ENCODE measurements around the gene RGS9.
"Not testable (repeated sequence)": the region's sequence is repeated elsewhere in the genome, so short reads cannot be mapped to it uniquely, and the experiment has no call there.

RGS9 gene

DNA sequence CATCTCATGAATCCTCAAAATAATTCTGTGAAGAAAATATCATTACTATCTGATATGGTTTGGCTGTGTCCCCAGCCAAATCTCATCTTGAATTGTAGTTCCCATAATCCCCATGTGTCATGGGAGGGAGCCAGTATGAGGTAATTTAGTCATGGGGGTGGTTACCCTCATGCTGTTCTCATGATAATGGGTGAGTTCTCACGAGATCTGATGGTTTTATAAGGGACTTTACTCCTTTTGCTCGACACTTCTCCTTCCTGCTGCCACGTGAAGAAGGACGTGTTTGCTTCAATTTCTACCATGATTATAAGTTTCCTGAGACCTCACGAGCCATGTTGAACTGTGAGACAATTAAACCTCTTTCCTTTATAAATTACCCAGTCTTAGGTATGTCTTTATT, 20.7 kb upstream of the RGS9 start:
- DNase-seq: not testable (repeated sequence)

DNA sequence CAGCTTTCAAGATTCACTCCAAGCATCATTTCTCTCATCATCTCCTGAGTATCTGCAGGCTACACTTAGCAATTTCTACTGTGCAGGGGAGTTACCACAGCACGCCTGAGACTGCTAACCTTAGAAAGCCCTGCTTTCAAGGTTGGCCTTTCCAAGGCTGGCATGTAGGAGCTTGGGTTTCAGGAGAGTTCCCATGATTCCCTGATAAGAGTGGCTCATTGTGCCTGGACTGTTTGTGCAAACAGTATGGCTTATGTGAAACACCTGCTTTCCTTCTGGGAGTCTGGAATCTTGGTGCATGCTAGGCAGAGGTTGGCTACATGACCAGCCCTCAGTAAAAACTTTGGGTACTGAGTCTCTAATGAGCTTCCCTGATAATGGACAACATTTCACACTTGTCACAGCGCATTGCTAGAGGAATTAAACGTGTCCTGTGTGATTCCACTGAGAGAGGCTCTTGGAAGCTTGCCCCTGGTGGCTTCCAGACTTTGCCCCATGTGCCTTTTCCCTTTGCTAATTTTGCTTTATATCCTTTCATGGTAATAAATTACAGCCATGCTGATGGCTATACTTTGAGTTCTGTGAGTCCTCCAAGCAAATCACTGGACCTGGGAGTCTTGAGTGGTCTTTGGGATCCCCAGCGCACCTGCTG, 19.7 kb upstream of the RGS9 start:
- no peak for DNase-seq

DNA sequence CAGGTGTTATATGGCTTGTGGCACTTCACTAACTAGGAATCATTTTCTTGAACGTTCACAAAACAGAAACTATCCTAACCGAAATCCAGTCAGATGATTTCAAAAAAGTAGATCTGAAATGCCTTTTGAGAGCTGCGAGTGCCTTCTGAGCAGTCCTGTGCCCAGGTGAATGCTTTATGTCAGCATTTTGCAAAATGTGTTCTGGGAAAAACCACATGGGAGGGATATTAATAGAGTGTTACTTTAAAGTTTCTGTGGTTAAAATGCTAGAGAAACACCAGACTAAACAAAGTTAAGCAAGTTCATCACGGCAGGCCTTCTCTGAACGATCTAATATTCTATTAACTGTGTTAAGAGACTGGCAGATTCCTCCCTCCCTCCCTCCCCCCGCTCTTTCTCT, 15.8 kb upstream of the RGS9 start:
- no peak for DNase-seq

DNA sequence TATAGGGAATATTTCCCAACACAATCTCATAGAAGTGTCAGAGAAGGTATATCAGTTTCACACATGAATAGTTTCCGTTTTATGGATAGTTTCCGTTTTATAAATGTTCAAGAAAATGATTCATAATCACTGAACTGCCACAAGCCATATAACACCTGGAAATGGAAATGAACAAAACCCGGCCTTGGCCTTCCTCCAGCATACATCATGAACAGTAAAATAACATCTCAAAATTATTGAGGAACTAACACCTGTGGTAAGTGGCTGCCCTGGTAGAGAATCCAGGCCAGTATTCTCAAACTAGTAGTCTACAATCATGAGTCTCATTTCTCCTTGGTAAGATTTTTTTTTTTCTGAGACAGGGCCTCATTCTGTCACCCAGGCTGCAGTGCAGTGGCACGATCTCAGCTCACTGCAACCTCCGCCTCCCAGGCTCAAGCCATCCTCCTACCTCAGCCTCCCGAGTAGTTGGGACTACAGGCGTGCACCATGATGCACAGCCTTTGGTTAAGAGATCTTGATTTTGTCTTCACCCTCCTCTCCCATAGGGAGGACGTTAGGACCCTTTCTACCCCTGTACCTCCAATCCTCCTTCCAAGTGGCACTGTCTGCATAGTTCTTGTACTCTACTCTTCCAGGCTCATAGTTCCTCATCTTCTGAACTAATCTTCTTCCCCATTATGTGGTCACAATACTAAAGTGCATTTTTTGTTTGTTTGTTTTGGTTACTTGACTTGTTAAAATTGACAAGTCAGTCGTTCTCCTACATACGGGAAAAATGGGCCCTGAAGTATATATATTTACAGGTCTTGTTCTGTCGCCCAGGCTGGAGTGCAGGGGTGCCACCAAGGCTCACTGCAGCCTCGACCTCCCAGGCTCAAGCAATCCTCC, 15.0 kb upstream of the RGS9 start:
- DNase-seq: no peak

DNA sequence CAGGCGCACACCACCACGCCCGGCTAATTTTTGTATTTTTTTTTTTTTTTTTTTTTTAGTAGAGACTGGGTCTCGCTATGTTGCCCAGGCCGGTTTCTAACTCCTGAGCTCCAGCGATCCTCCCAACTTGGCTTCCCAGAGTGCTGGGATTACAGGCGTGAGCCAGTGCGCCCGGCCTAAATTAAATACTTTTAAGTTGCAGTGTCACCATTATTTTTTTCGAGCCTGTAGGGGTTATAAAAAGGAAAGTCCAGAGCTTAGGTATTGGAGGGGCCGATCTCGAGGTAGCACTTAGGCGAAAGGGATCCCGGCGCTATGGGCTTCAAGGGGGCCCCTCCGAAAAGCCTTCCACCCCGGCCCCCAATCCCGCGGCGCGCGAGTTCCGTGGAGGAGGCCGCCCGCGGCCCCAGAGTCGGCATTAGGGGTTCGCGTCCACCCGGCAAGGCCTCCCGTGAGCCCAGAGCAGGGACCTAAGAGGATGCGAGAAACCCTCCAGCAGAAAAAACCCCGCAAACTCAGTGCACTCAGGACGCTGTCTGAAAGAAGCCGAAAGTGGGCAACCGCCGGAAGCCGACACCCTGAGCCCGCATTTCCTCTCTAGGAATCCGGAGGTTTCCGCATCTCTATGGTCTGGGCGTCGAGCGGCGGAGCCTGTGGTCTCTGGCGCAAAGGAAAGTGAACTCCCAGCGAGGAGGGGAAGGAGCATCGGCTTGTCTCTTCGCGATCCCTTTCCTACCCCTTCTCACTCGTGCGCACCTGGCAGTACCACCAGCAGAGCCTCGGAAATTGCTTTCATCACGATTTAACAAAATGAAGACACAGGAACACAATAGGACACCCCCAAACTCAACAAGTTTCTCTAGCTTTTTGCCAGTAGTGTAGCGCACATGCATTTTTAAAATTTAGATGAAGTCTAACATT, 14.1 kb upstream of the RGS9 start:
- DNase-seq: peak; percentile 77

DNA sequence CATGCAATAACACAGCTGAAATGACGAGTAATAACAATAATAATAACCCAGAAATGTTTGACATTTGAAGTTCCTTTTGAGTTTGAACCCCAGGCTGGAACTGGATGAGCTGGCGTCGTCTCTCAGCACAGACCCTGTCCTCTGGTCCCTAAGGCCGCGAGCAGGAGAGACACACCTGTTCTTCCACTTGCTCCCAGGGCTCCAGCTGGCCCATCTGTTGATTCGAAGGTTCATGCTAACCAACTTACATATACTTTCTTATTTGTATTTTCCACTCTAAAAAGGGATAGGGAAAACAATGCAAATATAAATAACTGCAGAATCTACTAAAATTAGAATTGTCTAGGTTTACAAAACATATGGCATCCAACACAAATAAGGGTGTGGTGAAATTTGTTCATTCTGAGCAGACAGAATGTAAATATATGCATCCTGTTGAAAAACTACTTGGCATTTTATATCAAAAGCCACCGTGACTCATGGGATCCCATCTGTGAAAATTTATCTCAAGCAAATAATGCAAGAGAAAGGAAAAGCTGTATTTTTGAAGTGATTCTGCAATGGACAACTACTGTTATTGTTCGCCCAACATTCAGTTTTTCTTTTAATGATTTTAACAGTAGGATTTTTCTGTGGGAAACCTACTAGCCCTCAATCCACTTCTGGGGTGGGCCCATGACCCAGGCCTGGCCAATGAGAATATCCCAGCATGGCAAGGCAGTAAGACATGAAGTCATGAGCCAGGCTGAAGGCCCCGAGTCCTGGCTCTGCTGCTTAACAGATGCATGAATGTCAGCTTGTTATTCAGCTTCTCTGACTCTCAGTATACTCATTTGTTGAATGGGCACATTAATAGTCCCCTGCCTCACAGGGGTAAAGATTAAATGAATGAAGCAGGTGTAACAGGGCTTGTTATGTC, 13.2 kb upstream of the RGS9 start:
- no peak for DNase-seq

DNA sequence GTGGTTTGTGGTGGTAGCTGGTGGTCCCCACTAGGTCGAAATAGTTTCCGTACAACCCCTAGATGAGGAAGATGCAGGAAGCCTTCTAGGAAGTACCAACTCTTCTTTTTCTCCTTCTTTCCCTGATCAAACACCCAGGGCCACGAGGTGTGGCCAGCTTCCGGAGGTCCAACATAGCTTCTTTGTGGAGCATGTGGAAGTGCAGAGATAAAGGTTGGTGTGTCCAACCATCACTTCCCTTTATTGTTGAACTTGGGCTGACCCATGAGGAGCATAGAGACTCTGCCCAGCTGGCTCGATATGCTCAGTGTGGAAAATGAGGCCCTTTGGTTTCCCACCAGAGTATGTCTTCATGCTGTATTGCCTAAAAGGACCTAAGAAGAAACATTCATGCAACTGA, 6.3 kb upstream of the RGS9 start:
- DNase-seq: no peak

DNA sequence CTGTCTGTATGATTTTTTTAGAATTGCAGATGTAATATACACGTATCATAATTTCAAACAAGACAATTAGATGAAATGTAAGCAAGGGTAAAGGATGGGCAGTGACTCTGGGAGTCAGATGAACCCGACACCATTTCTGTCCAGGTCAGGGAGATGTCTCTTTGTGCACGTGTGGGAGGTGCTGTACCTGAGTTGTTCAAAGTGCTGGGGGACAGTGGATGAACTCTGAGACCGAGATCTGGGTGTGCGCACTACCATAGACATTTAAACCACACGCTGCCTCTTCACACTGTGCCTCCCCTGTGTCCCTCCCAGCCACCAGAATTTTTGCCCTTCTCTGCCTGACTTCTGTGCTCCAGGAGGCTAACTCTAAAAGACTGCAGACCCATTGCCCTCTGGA, 5.9 kb upstream of the RGS9 start:
- DNase-seq: no peak

DNA sequence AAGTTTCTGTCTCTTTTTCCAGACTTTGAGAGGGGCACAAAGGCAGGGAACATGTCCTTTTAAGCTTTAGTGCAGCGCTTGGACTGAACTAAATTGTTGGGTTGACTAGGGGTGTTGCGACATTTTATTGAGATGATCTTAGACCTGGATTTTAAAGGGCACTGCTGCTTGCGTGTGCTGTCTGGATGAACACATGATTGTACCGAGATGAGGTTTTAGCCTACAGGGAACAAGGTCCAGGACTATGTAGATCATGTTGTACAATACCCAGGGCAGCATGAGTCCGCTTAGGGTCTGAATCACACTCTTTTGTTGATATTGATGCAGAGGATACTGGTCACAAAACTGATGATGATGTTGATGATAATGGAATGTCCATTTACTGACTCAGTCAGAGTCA, 5.2 kb upstream of the RGS9 start:
- DNase-seq: no peak

DNA sequence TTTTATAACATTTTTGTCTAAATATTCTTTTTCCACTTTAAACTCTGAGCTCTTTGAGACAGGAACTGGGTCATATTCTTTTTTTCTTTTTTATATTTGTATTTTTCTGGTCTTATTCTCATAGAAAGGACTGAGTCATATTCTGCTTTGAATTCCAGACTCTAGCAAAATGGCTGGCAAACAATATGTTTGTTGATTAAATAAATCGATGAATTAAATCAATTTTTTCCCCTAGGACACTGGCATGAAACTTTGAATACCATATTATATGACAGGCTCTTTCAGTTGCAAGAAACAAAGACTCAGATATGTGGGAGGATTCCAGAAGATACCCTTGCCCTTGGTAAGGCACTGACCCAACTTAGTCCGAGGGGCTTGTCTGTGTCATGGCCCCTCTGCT, 3.1 kb upstream of the RGS9 start:
- DNase-seq: no peak

DNA sequence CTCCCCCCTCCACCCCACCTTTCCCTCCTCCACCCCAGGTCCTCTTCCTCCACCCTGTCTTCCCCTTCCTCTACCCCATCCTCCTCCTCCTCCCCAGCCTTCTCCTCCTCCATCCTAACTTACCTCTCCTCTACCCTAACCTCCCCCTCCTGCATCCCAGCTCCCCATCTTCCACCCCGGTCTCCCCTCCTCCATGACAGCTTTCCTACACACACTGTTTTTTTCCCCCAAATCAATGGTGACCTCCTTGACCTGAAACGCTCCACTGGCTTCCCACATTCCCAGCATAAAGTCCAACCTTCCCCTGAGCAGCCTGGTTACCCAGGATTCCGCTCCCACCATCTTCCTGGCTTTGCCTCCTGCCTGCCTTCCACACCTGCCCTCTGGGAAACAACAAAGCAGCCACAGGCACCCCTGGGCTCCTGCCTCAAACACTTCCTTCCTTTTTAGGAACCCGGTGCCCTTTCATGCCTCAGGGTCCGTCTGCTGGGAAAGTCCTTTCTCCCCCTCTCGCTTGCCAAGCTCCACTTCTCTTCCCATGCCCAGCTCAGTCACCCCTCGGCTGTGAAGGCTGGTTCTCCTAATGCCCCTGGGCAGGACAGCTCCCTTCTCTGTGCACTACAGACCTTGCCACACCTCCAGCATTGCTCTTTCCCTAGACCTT, 2.1 kb downstream of the RGS9 start:
- DNase-seq: no peak

DNA sequence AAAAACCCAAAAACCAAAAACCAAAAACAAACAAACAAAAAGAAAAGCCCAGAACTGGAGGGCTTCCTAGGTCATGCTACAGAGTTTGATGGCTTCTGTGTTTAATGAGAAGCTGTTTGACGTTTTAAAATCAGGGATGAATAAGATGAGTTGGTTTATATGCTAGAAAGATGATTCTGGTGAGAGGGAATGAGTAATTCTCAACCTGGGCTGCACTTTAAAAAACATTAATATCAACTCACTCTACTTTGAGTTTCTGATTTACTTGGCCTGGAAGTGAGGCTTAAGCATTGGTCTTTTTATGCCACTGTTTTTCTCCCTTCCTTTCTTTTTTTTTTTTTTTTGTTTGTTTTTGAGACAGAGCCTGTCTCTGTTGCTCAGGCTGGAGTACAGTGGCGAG, 5.1 kb downstream of the RGS9 start:
- no peak for DNase-seq

DNA sequence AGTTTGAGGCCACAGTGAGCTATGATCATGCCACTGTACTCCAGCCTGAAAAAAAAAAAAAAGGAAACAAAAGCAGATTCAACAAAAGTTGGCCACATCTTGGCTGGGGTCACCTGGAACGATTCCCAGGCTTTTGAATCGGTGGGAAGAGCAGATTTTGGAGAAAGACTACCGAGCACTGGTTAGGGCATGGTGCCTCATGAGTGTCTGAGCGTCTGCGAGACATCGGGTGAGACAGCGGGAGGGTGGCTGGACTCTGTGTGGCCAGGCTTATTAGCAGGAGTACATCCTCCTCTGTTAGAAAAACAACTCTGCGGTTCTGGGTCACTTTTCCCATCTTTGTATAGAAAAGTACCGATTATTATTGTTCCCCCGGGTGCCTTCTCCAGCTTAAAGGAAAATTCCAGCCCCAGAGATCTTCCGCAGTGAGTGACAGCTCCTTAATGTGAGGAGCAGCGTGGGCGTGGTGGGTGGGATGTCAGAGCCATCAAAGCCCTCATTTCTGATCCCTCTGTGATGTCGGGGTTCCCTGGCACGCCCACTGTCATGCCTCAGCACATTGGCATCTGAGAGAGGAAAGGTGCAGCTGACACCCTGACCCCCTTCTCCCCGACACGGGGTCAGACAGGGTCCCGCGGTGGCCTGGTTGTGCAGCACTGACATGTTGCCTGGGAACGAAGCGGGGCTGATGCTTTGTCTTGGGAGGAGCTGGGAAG, 6.9 kb downstream of the RGS9 start:
- DNase-seq: no peak

DNA sequence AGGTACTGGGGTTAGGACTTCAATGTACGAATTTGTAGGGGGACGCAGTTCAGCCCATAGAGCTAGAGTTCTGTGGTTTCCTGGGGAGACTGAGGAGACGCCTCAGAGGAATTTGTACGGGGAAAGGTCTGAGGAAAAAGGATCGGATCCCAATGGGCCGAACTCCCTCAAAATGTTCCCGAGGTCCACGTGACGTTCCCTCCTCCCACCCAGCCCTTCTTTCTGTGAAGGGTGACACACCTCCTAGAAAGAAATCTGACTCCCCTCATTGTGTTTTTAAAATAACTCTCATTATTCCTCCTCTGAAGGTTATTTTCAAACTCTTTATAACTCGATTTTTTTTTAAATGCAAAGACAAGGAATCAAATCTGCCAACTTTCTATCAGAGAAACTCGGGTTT, 8.6 kb downstream of the RGS9 start:
- DNase-seq: no peak

DNA sequence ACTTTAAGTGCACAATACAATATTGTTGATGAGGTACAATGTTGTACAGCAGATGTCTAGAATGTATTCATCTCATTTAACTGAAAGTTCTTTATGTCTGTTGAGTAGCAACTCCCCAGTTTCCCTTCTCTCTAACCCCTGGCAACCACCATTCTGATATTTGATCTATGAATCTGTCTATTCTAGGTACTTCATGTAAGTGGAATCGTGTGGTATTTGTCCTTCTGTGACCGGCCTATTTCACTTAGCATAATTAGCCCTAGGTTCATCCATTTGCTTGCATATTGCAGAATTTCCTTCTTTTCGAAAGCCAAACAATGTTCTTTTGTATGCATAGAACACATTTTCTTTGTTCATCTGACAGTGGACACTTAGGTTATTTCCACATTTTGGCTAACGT, 10.8 kb downstream of the RGS9 start:
- no peak for DNase-seq

DNA sequence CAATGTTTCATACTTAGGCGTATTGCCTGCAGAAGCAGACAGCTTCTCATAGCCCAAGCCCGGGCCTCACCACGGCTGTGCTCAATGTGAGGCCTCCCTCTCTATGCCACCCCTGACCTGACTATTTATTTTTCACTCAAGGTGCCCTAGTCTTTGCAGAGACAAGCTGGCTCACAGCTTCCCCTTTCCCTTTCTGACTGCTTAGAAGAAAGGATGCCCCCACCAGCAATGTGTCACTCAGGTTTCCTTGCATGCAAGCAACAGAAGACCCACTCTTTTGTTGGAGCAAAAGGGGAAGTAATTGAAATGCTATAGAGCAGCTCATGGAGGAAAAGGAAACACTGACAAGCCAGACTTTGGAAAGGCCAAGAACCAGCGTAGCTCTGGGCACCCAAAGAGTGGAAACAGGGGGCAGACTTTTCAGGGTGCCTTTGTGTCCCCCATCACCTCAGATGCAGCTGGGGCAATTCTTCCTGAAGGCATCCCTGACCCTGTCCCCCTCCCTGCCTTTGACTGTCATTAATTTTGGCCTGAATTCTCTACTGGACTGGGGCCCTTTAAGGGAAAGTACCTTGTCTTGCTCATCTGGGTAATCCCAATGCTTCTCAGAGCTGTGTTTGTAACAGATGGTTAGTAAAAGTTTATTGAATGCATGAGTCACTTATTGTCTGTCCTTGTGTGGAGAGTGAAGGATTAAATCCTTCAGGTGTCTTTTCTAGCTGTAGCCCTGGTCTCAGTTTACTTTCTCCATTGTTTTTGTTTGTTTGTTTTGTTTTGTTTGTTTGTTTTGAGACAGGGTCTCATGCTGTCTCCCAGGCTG, 17.8 kb downstream of the RGS9 start:
- no peak for DNase-seq

DNA sequence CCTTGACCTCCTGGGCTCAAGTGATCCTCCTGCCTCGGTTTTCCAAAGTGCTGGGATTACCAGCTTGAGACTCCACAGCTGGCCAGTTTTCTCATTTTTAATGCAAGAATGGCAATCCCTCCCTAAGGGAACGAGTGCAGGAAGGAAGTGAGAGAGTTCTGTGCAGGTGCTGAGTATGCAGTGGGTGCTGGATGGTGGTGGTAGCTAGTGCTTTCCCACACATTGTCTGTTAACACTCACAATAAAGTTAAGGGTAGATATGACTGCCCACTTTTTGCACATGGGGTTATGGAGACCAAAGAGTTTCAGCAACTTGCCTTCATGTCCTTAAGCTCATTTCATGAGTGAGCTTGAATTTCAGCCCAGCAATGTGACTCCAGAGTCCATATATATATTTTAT, 18.5 kb downstream of the RGS9 start:
- DNase-seq: no peak

DNA sequence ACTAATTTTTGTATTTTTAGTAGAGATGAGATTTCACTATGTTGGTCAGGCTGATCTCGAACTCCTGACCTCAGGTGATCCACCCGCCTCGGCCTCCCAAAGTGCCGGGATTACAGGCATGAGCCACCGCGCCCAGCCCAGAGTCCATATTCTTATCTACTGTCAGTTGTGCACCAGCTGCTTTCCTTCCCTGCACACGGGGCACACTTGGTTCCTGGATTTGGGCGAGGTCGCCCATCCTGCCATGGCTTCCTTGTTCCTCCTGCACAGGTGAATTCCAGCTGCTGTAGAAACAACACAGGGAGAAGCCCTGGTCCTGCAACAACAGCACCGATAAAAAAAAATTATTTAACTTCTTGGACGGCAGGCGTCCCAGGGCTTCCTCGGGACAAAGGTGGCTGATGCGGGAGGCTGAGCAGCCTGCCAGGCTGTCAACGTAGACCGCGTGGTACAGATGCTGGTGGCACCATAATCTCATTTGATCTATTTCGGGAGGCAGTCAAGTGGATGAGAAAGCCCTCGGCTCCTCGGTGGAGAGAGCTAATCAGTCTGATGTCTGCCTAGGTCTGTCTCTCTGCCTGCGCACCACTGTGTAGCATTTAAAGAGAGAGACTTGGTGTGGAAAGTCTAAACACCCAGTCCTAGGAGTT, 19.1 kb downstream of the RGS9 start:
- no peak for DNase-seq

DNA sequence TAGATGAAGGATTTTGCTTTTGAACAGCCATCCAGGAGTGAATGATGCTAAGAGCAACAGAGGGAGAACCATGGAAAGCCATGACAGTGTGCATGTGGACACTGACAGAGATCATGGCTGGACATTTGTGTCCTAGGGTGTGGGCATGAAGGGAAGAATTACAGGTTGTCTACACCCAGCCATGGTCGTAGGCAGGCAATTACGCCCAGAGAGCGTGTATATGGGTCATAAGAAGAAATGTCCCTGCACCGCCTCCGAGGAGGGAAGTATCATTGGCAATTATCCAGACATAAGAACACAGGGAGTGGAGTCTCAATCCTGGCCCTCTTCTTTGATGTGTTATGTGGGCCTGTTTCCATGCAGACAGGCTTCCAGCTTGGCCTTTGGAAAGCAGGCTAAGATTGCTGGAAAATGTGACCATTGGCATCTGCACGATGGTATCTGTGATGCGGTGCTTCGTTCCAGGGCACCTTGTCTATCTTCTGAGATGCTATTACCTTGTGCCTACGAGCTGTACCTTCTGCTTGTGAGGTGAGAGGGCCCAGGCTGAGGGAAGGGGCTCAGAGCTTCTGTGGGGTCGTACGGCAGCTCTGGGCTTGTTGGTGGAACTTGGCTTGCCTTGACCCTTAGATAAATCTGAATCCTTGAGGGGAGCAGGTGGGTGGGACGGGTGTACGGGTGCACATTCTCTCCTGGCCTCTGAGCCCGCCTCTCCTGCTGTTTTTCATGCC, 19.8 kb downstream of the RGS9 start:
- no peak for DNase-seq

Data from activated CD8-positive, alpha-beta memory T cell treated with anti-CD3 and anti-CD28 coated beads, Interleukin-2, amount 50 U/mL, for 4 hours (primary cell).